H1 (cell line): ENCODE results near the gene NKPD1. TPM values are rescaled to one million over a fixed set of nuclear protein-coding genes. Genes with fewer than 3 reads are reported as not detected.

Experiments used
- CTCF ChIA-PET: fragments of 300-600 bp; sonication (Branson Sonifier 250); formaldehyde crosslinking; loops from one replicate; lab custom pipeline; 2021; ENCODE audit not compliant: partially characterized antibody; lab: Charles Lee
- POLR2A ChIA-PET: fragments of 300-600 bp; sonication (Branson Sonifier 250); formaldehyde crosslinking; loops from one replicate; lab custom pipeline; 2021; ENCODE audit warnings: inconsistent platforms; ENCODE audit not compliant: partially characterized antibody; lab: Charles Lee
- DNase-seq, 2 experiments: peaks; one replicate each; pipeline versions ENCODE4 v3.0.0 to v3.0.0-alpha.2; 2010 to 2022; ENCODE audit warnings: low spot score in 2 of 2, low read depth in 1 of 2, mixed read lengths in 1 of 2
- FAIRE-seq: peaks from 2 replicates; lab custom pipeline; 2011; peaks lifted over from hg19 to GRCh38; lab: Jason Lieb, UNC
- H2AFZ ChIP-seq: 2 replicates; pipeline ENCODE4 v1.8.1; 2012; ENCODE audit warnings: low read length, inconsistent platforms
- H2AK5ac ChIP-seq: 2 replicates; pipeline ENCODE4 v1.6.1; 2013; ENCODE audit warnings: low read depth, low read length
- H2BK120ac ChIP-seq: replicated peaks from 2 replicates; pipeline ENCODE3; 2013; ENCODE audit warnings: low read depth, low read length, inconsistent platforms
- H2BK12ac ChIP-seq: 2 replicates; pipeline ENCODE4 v1.6.1; 2013; ENCODE audit warnings: low read depth, low read length
- H2BK15ac ChIP-seq: 2 replicates; pipeline ENCODE4 v1.6.1; 2013; ENCODE audit warnings: low read length
- H2BK20ac ChIP-seq: 2 replicates; pipeline ENCODE4 v1.6.1; 2013; ENCODE audit warnings: low read length
- H2BK5ac ChIP-seq: 2 replicates; pipeline ENCODE4 v1.6.1; 2013; ENCODE audit warnings: low read depth, low read length
- H3K14ac ChIP-seq: 2 replicates; pipeline ENCODE4 v1.6.1; 2013; ENCODE audit warnings: inconsistent platforms; ENCODE audit not compliant: insufficient read length
- H3K18ac ChIP-seq: 2 replicates; pipeline ENCODE4 v1.6.1; 2013; ENCODE audit warnings: low read length; ENCODE audit errors: extremely low read depth
- H3K23ac ChIP-seq: 2 replicates; pipeline ENCODE4 v1.6.1; 2013; ENCODE audit warnings: inconsistent platforms; ENCODE audit not compliant: insufficient read length
- H3K23me2 ChIP-seq: 2 replicates; pipeline ENCODE4 v1.6.1; 2013; ENCODE audit warnings: low read depth, low read length
- H3K27ac ChIP-seq: 2 replicates; pipeline ENCODE4 v1.6.1; 2011; ENCODE audit warnings: low read depth, low read length, inconsistent platforms
- H3K27me3 ChIP-seq, 4 experiments: replicated peaks in 1 of 4; 1 replicate in 1 of 4; 2 replicates in 3 of 4; pipeline versions ENCODE4 v1.6.1 to v1.8.1; 2011 to 2013; ENCODE audit warnings: low read length in 3 of 4, mild to moderate bottlenecking in 3 of 4, inconsistent platforms in 2 of 4, mixed read lengths in 2 of 4, moderate library complexity in 1 of 4; ENCODE audit not compliant: control insufficient read depth in 3 of 4, insufficient read depth in 3 of 4; ENCODE audit errors: extremely low read depth in 1 of 4
- H3K36me3 ChIP-seq, 4 experiments: 2 replicates each; pipeline versions ENCODE4 v1.6.1 to v1.8.1; 2011 to 2013; ENCODE audit warnings: mild to moderate bottlenecking in 4 of 4, low read length in 3 of 4, moderate library complexity in 2 of 4, control low read depth in 1 of 4, inconsistent platforms in 1 of 4; ENCODE audit not compliant: insufficient read depth in 4 of 4, control insufficient read depth in 2 of 4
- H3K4ac ChIP-seq: replicated peaks from 2 replicates; pipeline ENCODE3; 2013; ENCODE audit warnings: low read length, low read depth, mixed read lengths, inconsistent platforms; ENCODE audit not compliant: insufficient read length
- H3K4me1 ChIP-seq, 4 experiments: replicated peaks in 1 of 4; 1 replicate in 1 of 4; 2 replicates in 3 of 4; pipeline versions ENCODE4 v1.6.1 to v1.8.1; 2011 to 2013; ENCODE audit warnings: low read length in 3 of 4, inconsistent platforms in 2 of 4, mixed read lengths in 1 of 4; ENCODE audit not compliant: insufficient read depth in 4 of 4, control insufficient read depth in 3 of 4
- H3K4me2 ChIP-seq, 2 experiments: 2 replicates each; pipeline versions ENCODE4 v1.6.1 to v1.8.1; 2011 to 2013; ENCODE audit warnings: low read depth in 2 of 2, low read length in 2 of 2, control low read depth in 1 of 2, inconsistent platforms in 1 of 2, mild to moderate bottlenecking in 1 of 2; ENCODE audit not compliant: insufficient read depth in 1 of 2
- H3K4me3 ChIP-seq, 4 experiments: fragments of 200-600, 300-600 bp in 1 of 4; sonication (generic), shearing (Covaris generic), sonication (Bioruptor Twin) in 1 of 4; 2 replicates each; pipeline versions ENCODE4 v1.5.1 to v1.8.1; 2011 to 2016; ENCODE audit warnings: low read length in 4 of 4, low read depth in 3 of 4, control low read depth in 2 of 4, inconsistent platforms in 2 of 4, mild to moderate bottlenecking in 2 of 4, mixed read lengths in 1 of 4, moderate library complexity in 1 of 4; ENCODE audit not compliant: insufficient read depth in 2 of 4; ENCODE audit errors: extremely low read depth in 1 of 4
- H3K56ac ChIP-seq: replicated peaks from 2 replicates; pipeline ENCODE3; 2013; ENCODE audit warnings: low read depth, mild to moderate bottlenecking, mixed read lengths, low read length, inconsistent platforms; ENCODE audit not compliant: insufficient read length
- H3K79me1 ChIP-seq: 2 replicates; pipeline ENCODE4 v1.6.1; 2013; ENCODE audit warnings: low read depth, low read length, control low read depth
- H3K79me2 ChIP-seq, 2 experiments: 2 replicates each; pipeline versions ENCODE4 v1.6.1 to v1.8.1; 2012 to 2013; ENCODE audit warnings: low read length in 2 of 2, mild to moderate bottlenecking in 2 of 2, inconsistent platforms in 1 of 2; ENCODE audit not compliant: insufficient read depth in 2 of 2, control insufficient read depth in 1 of 2
- H3K9ac ChIP-seq, 4 experiments: replicated peaks in 1 of 4; 1 replicate in 1 of 4; 2 replicates in 3 of 4; pipeline versions ENCODE4 v1.6.1 to v1.8.1; 2011 to 2013; ENCODE audit warnings: low read depth in 3 of 4, low read length in 3 of 4, control low read depth in 2 of 4, mild to moderate bottlenecking in 2 of 4, moderate library complexity in 2 of 4, inconsistent platforms in 1 of 4; ENCODE audit errors: extremely low read depth in 1 of 4
- H3K9me3 ChIP-seq, 2 experiments: 2 replicates each; pipeline versions ENCODE4 v1.6.1 to v1.8.1; 2012 to 2013; ENCODE audit warnings: mild to moderate bottlenecking in 2 of 2, moderate library complexity in 2 of 2, control low read depth in 1 of 2, inconsistent platforms in 1 of 2, low read depth in 1 of 2, low read length in 1 of 2, mixed read lengths in 1 of 2; ENCODE audit not compliant: insufficient read depth in 2 of 2
- H4K20me1 ChIP-seq, 2 experiments: replicated peaks in 1 of 2; 2 replicates each; pipeline versions ENCODE3 to v1.8.1; 2011 to 2013; ENCODE audit warnings: inconsistent platforms in 2 of 2, low read length in 2 of 2, mild to moderate bottlenecking in 1 of 2; ENCODE audit not compliant: insufficient read depth in 2 of 2, control insufficient read depth in 1 of 2
- H4K5ac ChIP-seq: 2 replicates; pipeline ENCODE4 v1.6.1; 2013; ENCODE audit warnings: low read length, low read depth, mixed read lengths, inconsistent platforms; ENCODE audit not compliant: insufficient read length
- H4K8ac ChIP-seq: 2 replicates; pipeline ENCODE4 v1.8.0; 2013; ENCODE audit warnings: mild to moderate bottlenecking, moderate library complexity, low read length, inconsistent platforms; ENCODE audit not compliant: insufficient read depth; ENCODE audit errors: extremely low read depth
- H4K91ac ChIP-seq: replicated peaks from 2 replicates; pipeline ENCODE3; 2013; ENCODE audit warnings: low read length, mixed read lengths, inconsistent platforms; ENCODE audit not compliant: insufficient read length
- RAD21 ChIP-seq, 2 experiments: IDR thresholded peaks in 1 of 2; conservative IDR thresholded peaks in 1 of 2; 2 replicates each; pipeline ENCODE4 v1.6.1; 2011; ENCODE audit warnings: low read depth in 2 of 2, low read length in 2 of 2, improper control_type of control experiment in 1 of 2, inconsistent platforms in 1 of 2, mild to moderate bottlenecking in 1 of 2, moderate library complexity in 1 of 2
- RNF2 ChIP-seq: fragments of 200-900, 300-1000 bp; sonication (generic); IDR thresholded peaks from 2 replicates; pipeline ENCODE4 v1.7.1; 2016; ENCODE audit warnings: borderline replicate concordance, low read depth, mild to moderate bottlenecking, antibody characterized with exemption, low read length; ENCODE audit not compliant: poor library complexity, severe bottlenecking; ENCODE audit errors: missing control alignments
- TAF1 ChIP-seq: IDR thresholded peaks from 2 replicates; pipeline ENCODE4 v1.6.1; 2011; ENCODE audit warnings: mild to moderate bottlenecking, low read depth, low read length
- WGBS, 2 experiments: shearing (Covaris generic) in 1 of 2; methylation state at CpG; one replicate each; pipeline versions ENCODE4 v1.1.6 to v1.1.7; 2013 to 2015; ENCODE audit warnings: low lambda C conversion rate in 2 of 2, mixed read lengths in 2 of 2, inconsistent platforms in 1 of 2, low coverage in 1 of 2, missing lambda C conversion rate in 1 of 2; ENCODE audit not compliant: insufficient replicate concordance in 2 of 2, insufficient coverage in 1 of 2, insufficient read length in 1 of 2; ENCODE audit errors: extremely low coverage in 1 of 2, missing lambda C conversion rate in 1 of 2; 5-methylcytosine and 5-hydroxymethylcytosine counted together
- polyA plus RNA-seq, 7 experiments: library from polyadenylated mRNA; depleted of rRNA in 3 of 7; stranded (reverse) in 5 of 7; unstranded in 2 of 7; fragments of >200 nt in 5 of 7; fragments of 200-250 nt in 2 of 7; gene quantifications; 1 replicate in 5 of 7; 2 replicates in 1 of 7; 4 replicates in 1 of 7; pipeline versions ENCODE4 v1.2.1 to v1.2.3, GENCODE V29; 2011 to 2013; ENCODE audit warnings: missing spikeins in 2 of 7, mixed read lengths in 2 of 7
- total RNA-seq: library from RNA; stranded (reverse); fragmentation: NEBNext Ultra II Directional; extraction: Animal tissue kit (Norgen Biotek cat#: 25700); gene quantifications from 2 replicates; pipeline ENCODE4 v1.2.1, GENCODE V29; 2021

Gene NKPD1
- total and polyA plus RNA-seq, 2 of the 8 experiments (the other 6 are each of a cell fraction or from before 2014, with no cell fraction given) = 0.30 to 0.39 TPM

GRCh38 chr19:45115809-45116615, 44.8 kb downstream of the NKPD1 start:
- no peak overlapping the region for H3K14ac ChIP-seq
- no peak overlapping the region for H4K91ac ChIP-seq
- peaks cover 0 to 21% (median 4%) of the 10 kb centered on the region in 4 experiments; a peak in 6 of 7 replicates for H3K4me1 ChIP-seq
- H3K56ac ChIP-seq = no peak overlapping the region
- no peak overlapping the region for H3K4me2 ChIP-seq
- no peak overlapping the region for H3K4ac ChIP-seq
- CTCF ChIA-PET = interaction anchor here (1.6 to 8.6 kb wide), 3 partner anchors 8 to 25 kb away, joined by 3 to 73 read pairs (median 8); no protein-coding TSS in a partner anchor
- H3K23ac ChIP-seq = no peak overlapping the region
- no peak overlapping the region for H3K18ac ChIP-seq
- H3K79me2 ChIP-seq = peaks cover 3 to 80% of the 10 kb centered on the region in 2 experiments
- no peak overlapping the region for H3K4me3 ChIP-seq
- peak overlapping the region; percentile 6; the same call in 1 of the 2 replicates for H2BK12ac ChIP-seq
- POLR2A ChIA-PET = interaction anchor here (0.9 kb wide), 1 partner anchor 12 kb away, joined by 3 read pairs; no protein-coding TSS in a partner anchor
- H2BK15ac ChIP-seq = no peak overlapping the region
- H2BK120ac ChIP-seq = no peak overlapping the region
- no peak overlapping the region for H2BK20ac ChIP-seq
- TF ChIP-seq TAF1 (no peak), RAD21 (IDR thresholded peaks at IDR 0.05 in 1 of 2, conservative IDR thresholded peaks at IDR 0.05 in 1 of 2; ENCODE audit: low read depth in 2 of 2, low read length in 2 of 2) (peak; percentile 7 to 16; a peak in 2 of 4 replicates), RNF2 (no peak)
- no peak overlapping the region for H3K9ac ChIP-seq
- DNase-seq (no peak), FAIRE-seq (no peak)
- no peak overlapping the region for H4K5ac ChIP-seq
- H4K8ac ChIP-seq = peak overlapping the region; percentile 9
- peak overlapping the region; percentile 94; the same call in 1 of the 2 replicates for H2AK5ac ChIP-seq
- no peaks in the 10 kb centered on the region for H3K9me3 ChIP-seq
- no peaks in the 10 kb centered on the region for H3K36me3 ChIP-seq
- H3K23me2 ChIP-seq = no peaks in the 10 kb centered on the region
- no peak overlapping the region for H2BK5ac ChIP-seq
- 89% methylated on average over 17 of the region's 21 CpGs; no CpG with 5 or more reads in 1 of the 2 experiments for WGBS, 2 experiments
- H3K27ac ChIP-seq = no peak overlapping the region
- peaks cover 48% of the 10 kb centered on the region for H3K79me1 ChIP-seq
- H4K20me1 ChIP-seq = peaks cover 43 to 46% of the 10 kb centered on the region in 2 experiments
- H2AFZ ChIP-seq = no peak overlapping the region
- no peaks in the 10 kb centered on the region for H3K27me3 ChIP-seq
